ENCODE data around the gene GALK1. TPM values are rescaled to one million over a fixed set of nuclear protein-coding genes. Genes with fewer than 3 reads are reported as not detected.

The GALK1 gene
- total RNA-seq, 2 donors from 2014 or later, result 27.4 to 27.5 TPM

DNA sequence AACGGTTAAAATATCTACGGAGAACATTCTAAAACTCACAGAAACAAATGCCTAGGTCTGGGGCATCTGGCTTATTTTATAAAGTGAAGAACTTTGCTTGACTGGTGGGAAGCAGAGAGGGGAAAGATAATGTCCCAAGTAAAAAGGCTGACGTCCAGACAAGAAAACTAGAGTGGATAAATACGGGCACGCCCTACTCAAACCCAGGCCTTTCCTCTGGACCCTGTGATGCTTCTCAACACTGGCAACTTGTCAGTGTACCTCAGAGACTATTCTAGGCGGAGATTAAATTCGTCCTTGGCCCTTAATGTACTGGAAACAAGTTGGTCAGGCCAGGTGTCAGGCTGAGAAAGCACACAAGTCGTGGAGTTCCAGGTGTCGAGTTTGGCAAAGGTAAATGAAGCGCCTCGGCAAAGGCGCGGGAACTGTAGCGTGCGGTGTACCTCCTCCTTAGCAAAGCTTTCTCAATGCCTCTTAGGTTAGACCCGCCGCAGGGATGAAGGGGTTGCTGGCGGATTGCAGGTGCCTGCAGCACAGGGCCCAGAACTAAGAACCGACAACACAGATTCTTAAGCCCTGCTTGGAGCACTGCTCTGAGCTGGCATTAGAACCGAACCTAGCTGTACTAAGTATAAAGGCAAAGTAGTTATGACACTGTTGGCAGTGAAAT, 18.9 kb upstream of the GALK1 start:
- TF ChIP-seq, protein P1, sequence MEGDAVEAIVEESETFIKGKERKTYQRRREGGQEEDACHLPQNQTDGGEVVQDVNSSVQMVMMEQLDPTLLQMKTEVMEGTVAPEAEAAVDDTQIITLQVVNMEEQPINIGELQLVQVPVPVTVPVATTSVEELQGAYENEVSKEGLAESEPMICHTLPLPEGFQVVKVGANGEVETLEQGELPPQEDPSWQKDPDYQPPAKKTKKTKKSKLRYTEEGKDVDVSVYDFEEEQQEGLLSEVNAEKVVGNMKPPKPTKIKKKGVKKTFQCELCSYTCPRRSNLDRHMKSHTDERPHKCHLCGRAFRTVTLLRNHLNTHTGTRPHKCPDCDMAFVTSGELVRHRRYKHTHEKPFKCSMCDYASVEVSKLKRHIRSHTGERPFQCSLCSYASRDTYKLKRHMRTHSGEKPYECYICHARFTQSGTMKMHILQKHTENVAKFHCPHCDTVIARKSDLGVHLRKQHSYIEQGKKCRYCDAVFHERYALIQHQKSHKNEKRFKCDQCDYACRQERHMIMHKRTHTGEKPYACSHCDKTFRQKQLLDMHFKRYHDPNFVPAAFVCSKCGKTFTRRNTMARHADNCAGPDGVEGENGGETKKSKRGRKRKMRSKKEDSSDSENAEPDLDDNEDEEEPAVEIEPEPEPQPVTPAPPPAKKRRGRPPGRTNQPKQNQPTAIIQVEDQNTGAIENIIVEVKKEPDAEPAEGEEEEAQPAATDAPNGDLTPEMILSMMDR (IDR thresholded peaks at IDR 0.05), result no peak
- no peak for TF ChIP-seq POLR2A (IDR thresholded peaks at IDR 0.05)
- Histone ChIP-seq H3K4me1 (peaks cover 50% of the 10 kb centered on the region), H3K36me3 (replicated peaks in 1 of 2; ENCODE audit: insufficient read depth in 1 of 2, low read depth in 2 of 2) (no peaks in the 10 kb centered on the region), H3K27ac (peak overlapping the region; percentile 99), H3K4me3 (no peak overlapping the region), H3K27me3 (no peaks in the 10 kb centered on the region), H3K9me3 (no peaks in the 10 kb centered on the region)
- DNase-seq, result peak; percentile 68 to 86 (median 76)
- intact Hi-C loops (cut with DNase I), result no loop called here
- ATAC-seq, result peak; percentile 3
- 11 to 16% methylated on average over 20 of the region's 20 CpGs for WGBS, 2 donors

DNA sequence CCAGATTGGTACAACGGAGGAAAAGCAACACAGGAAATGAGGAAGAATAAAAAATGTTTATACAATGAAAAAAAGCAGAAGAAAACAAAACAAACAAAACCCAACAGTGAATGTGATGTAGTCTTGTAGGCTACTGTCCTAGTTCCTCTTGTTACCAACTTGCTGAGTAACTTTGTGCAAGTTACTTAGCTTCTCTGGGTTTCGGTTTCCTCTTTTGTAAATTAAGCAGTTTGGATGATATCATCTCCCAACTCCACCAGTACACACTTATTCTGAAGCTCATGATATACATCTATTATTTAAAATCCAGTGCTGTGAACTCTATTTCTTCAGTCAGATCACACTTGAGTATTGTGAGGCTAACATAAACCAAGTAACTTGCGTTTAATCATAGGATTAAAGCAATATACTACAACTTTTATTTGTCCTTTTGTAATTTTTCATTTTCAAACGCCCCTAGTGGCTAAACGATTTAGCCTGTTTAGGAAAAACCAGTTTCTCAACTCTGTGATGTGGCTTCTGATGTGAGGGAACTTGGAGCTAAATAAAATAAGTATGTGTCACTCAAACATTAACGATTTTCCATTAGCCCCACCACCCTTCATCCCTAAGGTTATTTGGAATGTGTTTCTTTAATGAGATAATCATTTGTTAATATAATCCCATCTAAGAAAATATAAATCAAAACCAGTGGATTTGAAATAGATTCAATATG, 18.2 kb upstream of the GALK1 start:
- peak in 1 of 3 donors; percentile 24 for TF ChIP-seq POLR2A (IDR thresholded peaks at IDR 0.05)
- TF ChIP-seq, protein P1 (IDR thresholded peaks at IDR 0.05), result peak; percentile 62 to 95 (median 86)
- peaks cover 50% of the 10 kb centered on the region for H3K4me1 ChIP-seq
- ATAC-seq (peak; percentile 12), DNase-seq (peak in 1 of 4 donors; percentile 61)
- H3K9me3 ChIP-seq, result no peaks in the 10 kb centered on the region
- H3K27ac ChIP-seq, result peak overlapping the region; percentile 99
- H3K4me3 ChIP-seq, result no peak overlapping the region
- intact Hi-C loops (cut with DNase I), result no loop called here
- no peaks in the 10 kb centered on the region for H3K27me3 ChIP-seq
- peaks cover under 1 to 6% of the 10 kb centered on the region in 2 donors for H3K36me3 ChIP-seq (replicated peaks in 1 of 2; ENCODE audit: insufficient read depth in 1 of 2, low read depth in 2 of 2)
- 0 to 2% methylated on average over 6 of the region's 6 CpGs for WGBS, 2 donors

DNA sequence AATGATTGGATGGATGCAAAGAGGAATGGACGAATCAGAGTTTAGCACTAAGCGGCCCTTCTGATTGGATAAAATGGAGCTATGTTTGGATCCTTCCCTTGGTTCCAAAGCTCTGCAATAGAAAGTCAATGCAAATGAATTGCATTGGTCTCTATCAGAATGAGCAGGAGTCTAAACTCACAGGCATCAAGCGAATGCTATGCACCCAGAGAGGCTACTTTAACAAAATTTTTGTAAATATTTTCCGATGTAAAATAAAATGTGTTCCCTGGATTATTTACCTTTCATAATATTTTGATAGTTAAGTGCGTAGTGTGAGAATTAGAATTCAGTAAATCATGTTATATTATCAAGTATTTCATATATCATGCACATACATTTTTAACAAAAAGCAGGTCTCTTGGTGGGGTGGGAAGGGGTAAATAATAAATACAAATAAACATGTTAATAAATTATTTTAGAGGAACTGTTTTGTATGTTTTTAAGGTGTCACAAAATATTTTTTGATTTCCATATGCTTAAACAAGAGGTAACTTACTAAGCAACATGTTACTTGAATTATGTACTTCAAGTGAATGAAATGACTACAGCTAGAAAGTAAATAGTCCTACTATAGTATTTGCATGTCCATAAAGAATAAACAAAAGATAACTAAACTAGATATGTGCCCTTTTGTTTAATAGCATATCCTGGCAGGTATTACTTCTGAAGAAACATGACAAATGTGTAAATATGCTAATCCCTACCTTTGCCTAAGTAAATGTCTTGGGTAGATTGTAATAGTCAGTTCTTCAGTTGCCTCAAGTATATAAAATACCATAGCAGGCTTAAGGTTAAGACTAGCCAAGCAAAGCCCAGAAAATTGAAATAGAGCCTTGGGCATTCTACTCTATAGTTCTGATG, 15.2 kb upstream of the GALK1 start:
- no peak for DNase-seq
- Histone ChIP-seq H3K36me3 (replicated peaks in 1 of 2; ENCODE audit: insufficient read depth in 1 of 2, low read depth in 2 of 2) (peaks cover 7 to 12% of the 10 kb centered on the region in 2 donors), H3K27ac (peak overlapping the region; percentile 37 to 99 (median 76)), H3K4me1 (peaks cover 49% of the 10 kb centered on the region), H3K27me3 (no peaks in the 10 kb centered on the region), H3K9me3 (no peaks in the 10 kb centered on the region), H3K4me3 (no peak overlapping the region)
- TF ChIP-seq POLR2A (IDR thresholded peaks at IDR 0.05), result no peak
- TF ChIP-seq, protein P1 (IDR thresholded peaks at IDR 0.05), result peak in 1 of 7 experiments; percentile 1
- no peak for ATAC-seq
- intact Hi-C loops (cut with DNase I), result no loop called here
- 7 to 9% methylated on average over 5 of the region's 5 CpGs for WGBS, 2 donors

DNA sequence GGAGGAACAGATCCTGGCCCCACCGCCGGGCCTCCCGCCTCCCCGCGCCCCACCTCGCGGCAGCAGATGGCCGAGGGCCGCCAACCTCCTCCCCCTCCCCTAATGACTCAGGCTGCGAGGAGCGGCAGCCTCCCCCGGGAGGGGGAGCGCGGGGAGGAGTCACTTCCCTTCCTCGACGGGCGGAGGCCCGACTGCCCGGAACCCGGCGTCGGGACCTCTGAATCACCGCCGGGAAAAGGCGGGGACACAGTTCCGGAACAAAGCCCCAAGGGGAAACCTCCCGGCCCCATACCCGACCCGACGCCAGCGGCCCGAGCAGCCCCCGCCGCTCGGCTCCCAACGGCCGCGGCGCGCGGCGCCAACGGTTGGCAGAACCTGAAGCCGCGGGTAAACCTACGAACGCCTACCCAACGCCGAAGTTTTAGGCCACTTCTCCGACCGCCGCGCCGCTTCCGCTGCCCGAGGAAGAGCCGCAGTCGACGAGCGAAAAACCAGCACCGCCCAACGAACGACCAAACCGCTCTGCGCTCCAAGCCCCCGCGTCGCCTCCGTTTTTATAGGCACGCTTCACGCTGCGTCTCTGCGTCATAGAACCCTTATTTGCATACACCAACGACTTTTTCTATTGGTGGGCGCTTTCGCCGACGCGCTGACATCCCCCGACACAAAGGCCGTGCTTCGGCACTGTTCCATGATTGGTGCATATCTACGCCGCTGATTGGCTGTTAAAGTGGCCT, 14.4 kb upstream of the GALK1 start:
- Histone ChIP-seq H3K27ac (peak overlapping the region; percentile 66 to 99 (median 96)), H3K36me3 (replicated peaks in 1 of 2; ENCODE audit: insufficient read depth in 1 of 2, low read depth in 2 of 2) (peaks cover 7 to 12% of the 10 kb centered on the region in 2 donors), H3K4me3 (peak overlapping the region; percentile 84 to 85), H3K9me3 (no peaks in the 10 kb centered on the region), H3K27me3 (no peaks in the 10 kb centered on the region), H3K4me1 (peaks cover 46% of the 10 kb centered on the region)
- TF ChIP-seq, protein P1 (IDR thresholded peaks at IDR 0.05), result peak in 1 of 7 experiments; percentile 9
- TF ChIP-seq POLR2A (IDR thresholded peaks at IDR 0.05), result peak; percentile 100
- peak; percentile 97 to 99 (median 98) for DNase-seq
- intact Hi-C loops (cut with DNase I), result no loop called here
- ATAC-seq, result peak; percentile 76
- 1% methylated on average over 13 to 82 of the region's 84 CpGs for whole genome bisulfite sequencing, 2 donors
